Measurements from ENCODE around the gene EXOC1L. TPM values are rescaled to one million over a fixed set of nuclear protein-coding genes. Genes with fewer than 3 reads are reported as not detected.

EXOC1L gene
- polyA plus RNA-seq, 3 donors = not detected

DNA sequence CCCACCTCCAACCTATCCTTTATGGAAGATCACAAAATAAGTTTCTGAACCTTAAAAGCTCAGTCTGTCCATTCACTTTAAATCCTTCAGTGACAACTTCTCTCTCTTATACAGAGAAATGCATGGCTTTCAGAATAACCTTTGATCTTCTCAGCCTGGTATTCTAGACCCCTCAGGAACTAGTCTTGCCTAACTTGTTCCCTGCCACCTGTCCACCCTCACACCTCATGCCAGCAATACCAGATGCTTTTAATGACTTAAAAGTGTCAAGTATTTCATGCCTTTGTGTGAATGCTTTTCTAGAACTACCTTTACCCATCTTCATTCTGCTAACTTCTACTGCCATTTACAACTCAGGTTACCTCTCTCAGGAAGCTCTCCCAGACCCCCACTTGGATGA is 7.4 kb downstream of the EXOC1L start:
- Mint-ChIP-seq H3K4me3 (no peak overlapping the region), H3K36me3 (no peaks in the 10 kb centered on the region), H3K4me1 (no peaks in the 10 kb centered on the region), H3K9me3 (peaks cover 0 to 2% (median 0%) of the 10 kb centered on the region in 7 donors), H3K27ac (no peak overlapping the region), H3K27me3 (ENCODE audit: low read depth in 3 of 3) (peaks cover 2 to 9% (median 4%) of the 10 kb centered on the region in 3 donors)
- DNase-seq = no peak
- H3K79me2 ChIP-seq (ENCODE audit: insufficient read depth, low read length) = no peaks in the 10 kb centered on the region
- TF ChIP-seq, protein P1, sequence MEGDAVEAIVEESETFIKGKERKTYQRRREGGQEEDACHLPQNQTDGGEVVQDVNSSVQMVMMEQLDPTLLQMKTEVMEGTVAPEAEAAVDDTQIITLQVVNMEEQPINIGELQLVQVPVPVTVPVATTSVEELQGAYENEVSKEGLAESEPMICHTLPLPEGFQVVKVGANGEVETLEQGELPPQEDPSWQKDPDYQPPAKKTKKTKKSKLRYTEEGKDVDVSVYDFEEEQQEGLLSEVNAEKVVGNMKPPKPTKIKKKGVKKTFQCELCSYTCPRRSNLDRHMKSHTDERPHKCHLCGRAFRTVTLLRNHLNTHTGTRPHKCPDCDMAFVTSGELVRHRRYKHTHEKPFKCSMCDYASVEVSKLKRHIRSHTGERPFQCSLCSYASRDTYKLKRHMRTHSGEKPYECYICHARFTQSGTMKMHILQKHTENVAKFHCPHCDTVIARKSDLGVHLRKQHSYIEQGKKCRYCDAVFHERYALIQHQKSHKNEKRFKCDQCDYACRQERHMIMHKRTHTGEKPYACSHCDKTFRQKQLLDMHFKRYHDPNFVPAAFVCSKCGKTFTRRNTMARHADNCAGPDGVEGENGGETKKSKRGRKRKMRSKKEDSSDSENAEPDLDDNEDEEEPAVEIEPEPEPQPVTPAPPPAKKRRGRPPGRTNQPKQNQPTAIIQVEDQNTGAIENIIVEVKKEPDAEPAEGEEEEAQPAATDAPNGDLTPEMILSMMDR (IDR thresholded peaks at IDR 0.05) = no peak
- no peaks in the 10 kb centered on the region for H3K36me3 ChIP-seq (replicated peaks in 1 of 2; ENCODE audit: control insufficient read depth in 1 of 2, insufficient read depth in 2 of 2, low read length in 2 of 2)
- H2AFZ ChIP-seq (ENCODE audit: insufficient read depth, low read depth, low read length, poor library complexity, severe bottlenecking) = no peak overlapping the region
- no peak overlapping the region for H3K27ac ChIP-seq (ENCODE audit: low read depth in 1 of 2, low read length in 2 of 2)
- H3K9me3 ChIP-seq (replicated peaks in 1 of 2; ENCODE audit: control insufficient read depth in 1 of 2, insufficient read depth in 1 of 2, low read length in 2 of 2) = no peaks in the 10 kb centered on the region
- no peaks in the 10 kb centered on the region for H4K20me1 ChIP-seq (ENCODE audit: insufficient read depth, low read length)
- intact Hi-C loops (cut with micrococcal nuclease) = no loop called here
- no peak overlapping the region for H3K4me3 ChIP-seq (replicated peaks in 1 of 3; ENCODE audit: low read depth in 2 of 3, low read length in 3 of 3)
- H3K4me1 ChIP-seq (ENCODE audit: control insufficient read depth in 1 of 2, insufficient read depth in 2 of 2, low read length in 2 of 2) = no peaks in the 10 kb centered on the region
- H3K9ac ChIP-seq (ENCODE audit: insufficient read depth, low read length, poor library complexity, severe bottlenecking) = no peak overlapping the region
- H3K27me3 ChIP-seq (ENCODE audit: control insufficient read depth in 2 of 2, insufficient read depth in 2 of 2, low read length in 2 of 2) = no peaks in the 10 kb centered on the region
- no peak overlapping the region for H3K4me2 ChIP-seq (replicated peaks; ENCODE audit: extremely low read depth, low read length, poor library complexity, severe bottlenecking)

DNA sequence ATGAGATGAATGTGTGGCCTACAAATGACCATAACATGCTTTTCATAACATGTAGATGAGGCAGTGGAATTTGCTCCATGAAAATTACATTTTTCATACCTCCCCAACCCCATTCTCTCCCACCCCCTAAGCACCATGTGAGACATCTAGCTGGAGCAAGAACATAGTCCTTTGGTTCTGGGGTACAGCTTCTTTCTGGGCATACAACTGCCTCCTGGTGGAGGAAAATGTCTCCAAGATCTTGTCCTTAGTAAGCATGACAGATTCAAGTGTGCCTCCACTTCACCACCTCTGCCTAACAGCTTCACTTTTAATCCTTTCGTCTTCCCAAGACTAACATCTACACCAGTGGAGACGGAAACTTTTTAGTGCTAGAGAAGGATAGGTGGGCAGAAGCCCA is 8.0 kb downstream of the EXOC1L start:
- H3K36me3 ChIP-seq (replicated peaks in 1 of 2; ENCODE audit: control insufficient read depth in 1 of 2, insufficient read depth in 2 of 2, low read length in 2 of 2) = no peaks in the 10 kb centered on the region
- no CpG with 5 or more reads among the region's 2 CpGs for WGBS (ENCODE audit: insufficient coverage)
- no peak overlapping the region for H3K27ac ChIP-seq (ENCODE audit: low read depth in 1 of 2, low read length in 2 of 2)
- Mint-ChIP-seq H3K27me3 (ENCODE audit: low read depth in 3 of 3) (peaks cover 0 to 9% (median 2%) of the 10 kb centered on the region in 3 donors), H3K4me1 (no peaks in the 10 kb centered on the region), H3K9me3 (peaks cover 0 to 2% (median 0%) of the 10 kb centered on the region in 7 donors), H3K27ac (no peak overlapping the region), H3K4me3 (no peak overlapping the region), H3K36me3 (no peaks in the 10 kb centered on the region)
- intact Hi-C loops (cut with micrococcal nuclease) = no loop called here
- no peak overlapping the region for H3K9ac ChIP-seq (ENCODE audit: insufficient read depth, low read length, poor library complexity, severe bottlenecking)
- H2AFZ ChIP-seq (ENCODE audit: insufficient read depth, low read depth, low read length, poor library complexity, severe bottlenecking) = no peak overlapping the region
- no peak overlapping the region for H3K4me2 ChIP-seq (replicated peaks; ENCODE audit: extremely low read depth, low read length, poor library complexity, severe bottlenecking)
- H4K20me1 ChIP-seq (ENCODE audit: insufficient read depth, low read length) = no peaks in the 10 kb centered on the region
- H3K4me1 ChIP-seq (ENCODE audit: control insufficient read depth in 1 of 2, insufficient read depth in 2 of 2, low read length in 2 of 2) = no peaks in the 10 kb centered on the region
- no peaks in the 10 kb centered on the region for H3K9me3 ChIP-seq (replicated peaks in 1 of 2; ENCODE audit: control insufficient read depth in 1 of 2, insufficient read depth in 1 of 2, low read length in 2 of 2)
- no peaks in the 10 kb centered on the region for H3K79me2 ChIP-seq (ENCODE audit: insufficient read depth, low read length)
- H3K27me3 ChIP-seq (ENCODE audit: control insufficient read depth in 2 of 2, insufficient read depth in 2 of 2, low read length in 2 of 2) = no peaks in the 10 kb centered on the region
- no peak for DNase-seq
- no peak overlapping the region for H3K4me3 ChIP-seq (replicated peaks in 1 of 3; ENCODE audit: low read depth in 2 of 3, low read length in 3 of 3)
- TF ChIP-seq, protein P1 (IDR thresholded peaks at IDR 0.05) = no peak

Measured in CD14-positive monocyte (primary cell).